Measurements from ENCODE around the gene RBM12.
"Not testable (repeated sequence)": the region's sequence is repeated elsewhere in the genome, so short reads cannot be mapped to it uniquely, and the experiment has no call there.

The RBM12 gene, protein sequence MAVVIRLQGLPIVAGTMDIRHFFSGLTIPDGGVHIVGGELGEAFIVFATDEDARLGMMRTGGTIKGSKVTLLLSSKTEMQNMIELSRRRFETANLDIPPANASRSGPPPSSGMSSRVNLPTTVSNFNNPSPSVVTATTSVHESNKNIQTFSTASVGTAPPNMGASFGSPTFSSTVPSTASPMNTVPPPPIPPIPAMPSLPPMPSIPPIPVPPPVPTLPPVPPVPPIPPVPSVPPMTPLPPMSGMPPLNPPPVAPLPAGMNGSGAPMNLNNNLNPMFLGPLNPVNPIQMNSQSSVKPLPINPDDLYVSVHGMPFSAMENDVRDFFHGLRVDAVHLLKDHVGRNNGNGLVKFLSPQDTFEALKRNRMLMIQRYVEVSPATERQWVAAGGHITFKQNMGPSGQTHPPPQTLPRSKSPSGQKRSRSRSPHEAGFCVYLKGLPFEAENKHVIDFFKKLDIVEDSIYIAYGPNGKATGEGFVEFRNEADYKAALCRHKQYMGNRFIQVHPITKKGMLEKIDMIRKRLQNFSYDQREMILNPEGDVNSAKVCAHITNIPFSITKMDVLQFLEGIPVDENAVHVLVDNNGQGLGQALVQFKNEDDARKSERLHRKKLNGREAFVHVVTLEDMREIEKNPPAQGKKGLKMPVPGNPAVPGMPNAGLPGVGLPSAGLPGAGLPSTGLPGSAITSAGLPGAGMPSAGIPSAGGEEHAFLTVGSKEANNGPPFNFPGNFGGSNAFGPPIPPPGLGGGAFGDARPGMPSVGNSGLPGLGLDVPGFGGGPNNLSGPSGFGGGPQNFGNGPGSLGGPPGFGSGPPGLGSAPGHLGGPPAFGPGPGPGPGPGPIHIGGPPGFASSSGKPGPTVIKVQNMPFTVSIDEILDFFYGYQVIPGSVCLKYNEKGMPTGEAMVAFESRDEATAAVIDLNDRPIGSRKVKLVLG

DNA sequence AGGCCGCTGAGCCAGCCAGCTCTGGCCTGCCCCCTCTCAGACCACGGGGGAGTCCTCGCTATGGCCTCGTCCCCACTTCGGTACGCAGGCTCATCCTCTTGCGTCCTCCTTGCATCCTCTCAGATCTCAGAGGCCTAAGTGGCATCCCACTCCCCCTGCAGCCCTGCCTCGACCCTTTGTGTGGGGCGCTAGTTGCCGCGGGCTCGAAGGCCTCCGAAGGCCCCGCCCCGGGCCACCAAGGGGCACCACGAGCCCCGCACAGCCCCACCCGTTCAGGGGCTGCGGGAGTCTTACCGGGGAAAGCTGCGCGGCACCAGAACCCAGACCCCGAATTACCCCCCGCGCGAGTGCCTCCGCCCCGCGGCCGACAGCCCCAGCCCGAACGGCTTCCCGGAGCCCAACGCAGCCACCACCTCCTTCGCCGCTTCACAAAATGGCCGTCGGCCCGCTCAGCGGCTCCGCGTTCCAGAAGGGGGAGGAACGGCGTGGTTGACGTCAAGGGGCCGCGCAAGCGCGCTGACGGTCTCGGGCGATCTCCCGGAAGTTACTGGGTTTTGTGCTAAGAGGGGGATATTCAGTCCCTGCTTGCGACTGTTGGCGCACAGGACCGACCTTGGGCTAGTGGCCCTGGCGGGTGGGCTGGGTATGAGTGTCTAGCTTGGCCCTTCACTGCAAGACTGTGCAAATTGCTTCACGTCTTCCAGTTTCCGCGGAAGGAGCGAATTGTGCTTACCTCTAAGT lies at the start of gene RBM12, which contains the start of gene CPNE1:
Gene RBM12 (minus strand): TSS at position 435 of the 741 bp plus-strand sequence. CDS start 9,578 bp downstream, outside the sequence.
Gene CPNE1 (minus strand): TSS at position 435 of the 741 bp plus-strand sequence. CDS start 31,977 bp downstream, outside the sequence.
- DNase-seq (ENCODE audit: low read depth) = peak; percentile 89

DNA sequence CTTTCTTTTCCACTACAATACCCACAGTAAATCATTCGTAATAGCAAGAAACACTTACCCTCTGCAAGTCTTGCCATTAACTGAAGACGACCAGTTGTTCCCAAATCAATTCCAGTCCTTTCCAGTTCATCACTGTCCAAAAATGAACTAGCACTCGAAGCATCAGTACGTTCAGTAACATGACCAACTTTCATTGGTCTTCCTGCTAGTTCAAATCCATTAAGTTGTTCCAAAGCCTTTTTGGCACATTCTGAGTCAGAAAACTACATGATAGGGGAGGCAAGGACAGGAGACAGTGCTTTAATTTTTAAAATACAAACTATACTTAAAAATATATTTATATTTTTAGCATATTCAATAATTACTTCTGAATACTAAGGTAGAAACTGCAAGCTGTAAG lies 49.4 kb upstream of the RBM12 start:
- no peak for DNase-seq (ENCODE audit: low read depth)

DNA sequence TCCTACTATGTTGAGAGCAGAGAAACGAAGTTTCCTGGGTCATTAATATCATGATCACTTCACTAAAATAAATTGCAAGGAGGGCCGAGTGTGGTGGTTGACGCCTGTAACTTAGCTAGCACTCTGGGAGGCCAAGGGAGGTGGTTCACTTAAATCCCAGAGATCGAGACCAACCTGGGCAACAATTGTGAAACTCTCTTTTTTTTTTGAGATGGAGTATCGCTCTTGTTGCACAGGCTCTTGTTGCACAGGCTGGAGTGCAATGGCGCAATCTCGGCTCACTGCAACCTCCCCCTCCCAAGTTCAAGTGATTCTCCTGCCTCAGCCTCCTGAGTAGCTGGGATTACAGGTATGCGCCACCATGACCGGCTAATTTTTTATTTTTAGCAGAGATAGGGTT lies 48.4 kb upstream of the RBM12 start:
- DNase-seq (ENCODE audit: low read depth) = not testable (repeated sequence)

DNA sequence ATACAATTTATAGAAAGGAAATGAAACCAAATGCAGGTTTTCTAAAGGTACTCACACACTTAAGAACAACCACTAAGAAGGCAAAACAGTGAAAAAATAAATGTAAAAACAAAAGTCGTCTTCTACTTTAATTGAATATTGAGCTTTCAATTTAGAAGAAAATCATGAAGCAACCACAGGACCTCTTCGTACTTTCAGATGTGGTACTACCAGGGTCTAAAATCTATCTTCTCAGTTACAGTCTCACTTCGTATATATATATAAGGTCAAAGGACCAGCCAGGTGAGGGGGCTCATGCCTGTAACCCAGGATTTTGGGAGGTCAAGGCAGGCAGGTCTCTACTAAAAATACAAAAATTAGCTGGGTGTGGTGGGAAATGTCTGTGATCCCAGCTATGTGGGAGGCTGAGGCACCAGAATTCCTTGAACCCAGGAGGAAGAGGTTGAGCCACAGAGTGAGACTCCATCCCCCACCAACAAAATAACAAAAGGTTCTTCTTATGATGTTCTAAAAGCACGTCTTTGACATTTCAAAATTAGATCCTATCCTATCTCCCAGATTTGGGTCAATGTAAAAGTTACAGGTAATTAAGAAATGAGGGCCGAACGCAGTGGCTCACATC lies 47.0 kb upstream of the RBM12 start:
- DNase-seq (ENCODE audit: low read depth) = no peak

DNA sequence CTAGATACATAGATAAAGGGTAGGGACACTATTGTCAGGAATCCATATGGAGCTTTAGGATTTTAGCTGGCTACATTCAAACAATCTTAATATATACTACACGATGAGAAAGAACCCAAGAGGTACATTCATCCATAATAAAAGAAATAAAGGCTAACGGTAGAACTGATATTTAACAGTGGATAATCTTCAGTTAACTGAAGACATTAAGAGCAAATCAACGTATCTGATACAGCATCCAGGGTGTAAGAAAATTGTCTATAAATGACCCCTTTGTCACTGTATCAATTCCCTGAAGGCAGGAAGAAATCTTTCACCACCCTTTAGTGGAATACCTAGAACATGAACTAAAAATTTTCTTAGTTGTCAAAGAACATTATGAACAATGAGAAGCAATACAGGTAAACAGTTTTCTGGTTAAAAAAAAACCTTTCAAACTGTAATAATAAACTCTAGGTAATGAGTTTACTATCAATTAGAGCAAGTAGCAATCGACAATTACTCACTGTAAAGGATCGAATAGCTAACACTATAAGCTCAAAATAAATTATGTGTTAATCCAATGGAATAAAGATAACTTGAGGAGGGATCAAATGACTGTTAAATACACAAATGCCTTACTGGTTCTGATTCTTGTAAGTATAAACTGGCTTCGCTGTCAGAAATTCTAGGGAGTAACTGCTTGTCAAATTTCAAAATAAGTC lies 46.3 kb upstream of the RBM12 start:
- DNase-seq (ENCODE audit: low read depth) = no peak

DNA sequence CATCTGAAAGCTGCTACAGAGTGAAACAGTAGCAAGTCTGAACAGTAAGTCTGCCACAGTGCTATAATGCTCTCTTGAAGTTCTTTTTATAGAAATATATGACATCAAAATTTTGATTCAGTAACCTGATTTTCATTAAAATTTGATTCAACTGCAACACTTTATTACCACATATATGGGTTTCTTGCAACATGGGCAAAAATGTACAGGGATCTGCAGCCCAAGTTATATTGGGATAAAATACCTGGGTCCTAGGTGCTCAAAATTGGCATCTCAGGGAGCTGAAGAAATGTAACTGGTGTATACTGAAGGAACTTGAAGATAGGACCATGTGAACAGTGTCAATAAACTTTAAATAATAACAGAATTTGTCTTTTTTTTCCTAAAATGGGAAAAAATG lies 45.3 kb upstream of the RBM12 start:
- DNase-seq (ENCODE audit: low read depth) = no peak

DNA sequence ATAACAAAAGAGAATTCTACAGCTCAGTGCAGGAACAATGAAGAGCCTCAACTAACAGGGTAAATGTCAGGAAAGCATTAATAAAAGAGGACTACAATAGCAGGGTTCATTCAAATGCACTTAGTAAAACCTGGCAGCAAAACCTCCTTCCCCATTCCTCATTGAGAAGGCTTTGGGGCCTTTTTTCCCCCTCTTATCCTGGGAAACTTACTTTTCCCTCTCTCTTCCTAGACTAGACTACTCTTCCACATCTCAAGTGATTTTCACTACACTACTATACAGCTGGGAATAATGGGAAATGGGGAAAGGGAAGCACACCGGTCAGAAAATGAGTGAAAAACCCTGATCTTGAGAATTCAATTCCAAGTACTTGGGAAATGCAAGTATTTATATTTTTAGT lies 44.6 kb upstream of the RBM12 start:
- DNase-seq (ENCODE audit: low read depth) = no peak

DNA sequence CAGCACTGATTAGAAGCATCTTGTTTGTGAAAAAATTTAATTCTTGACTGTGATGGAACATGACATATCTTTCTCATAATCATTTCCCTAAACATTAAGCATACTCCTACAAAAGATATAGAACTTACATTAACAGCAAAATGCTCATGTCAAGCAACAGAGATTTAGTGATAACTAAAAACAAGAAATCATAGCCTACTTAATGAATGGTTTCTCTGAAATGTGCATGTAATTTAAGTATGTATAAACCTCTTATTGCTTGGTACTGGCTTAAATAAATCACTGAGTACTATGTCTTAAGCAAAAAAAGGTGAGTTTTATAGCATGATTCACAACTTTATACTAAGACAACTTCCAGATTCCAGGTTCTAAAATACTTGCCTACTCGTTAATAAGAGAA lies 43.8 kb upstream of the RBM12 start:
- DNase-seq (ENCODE audit: low read depth) = no peak

DNA sequence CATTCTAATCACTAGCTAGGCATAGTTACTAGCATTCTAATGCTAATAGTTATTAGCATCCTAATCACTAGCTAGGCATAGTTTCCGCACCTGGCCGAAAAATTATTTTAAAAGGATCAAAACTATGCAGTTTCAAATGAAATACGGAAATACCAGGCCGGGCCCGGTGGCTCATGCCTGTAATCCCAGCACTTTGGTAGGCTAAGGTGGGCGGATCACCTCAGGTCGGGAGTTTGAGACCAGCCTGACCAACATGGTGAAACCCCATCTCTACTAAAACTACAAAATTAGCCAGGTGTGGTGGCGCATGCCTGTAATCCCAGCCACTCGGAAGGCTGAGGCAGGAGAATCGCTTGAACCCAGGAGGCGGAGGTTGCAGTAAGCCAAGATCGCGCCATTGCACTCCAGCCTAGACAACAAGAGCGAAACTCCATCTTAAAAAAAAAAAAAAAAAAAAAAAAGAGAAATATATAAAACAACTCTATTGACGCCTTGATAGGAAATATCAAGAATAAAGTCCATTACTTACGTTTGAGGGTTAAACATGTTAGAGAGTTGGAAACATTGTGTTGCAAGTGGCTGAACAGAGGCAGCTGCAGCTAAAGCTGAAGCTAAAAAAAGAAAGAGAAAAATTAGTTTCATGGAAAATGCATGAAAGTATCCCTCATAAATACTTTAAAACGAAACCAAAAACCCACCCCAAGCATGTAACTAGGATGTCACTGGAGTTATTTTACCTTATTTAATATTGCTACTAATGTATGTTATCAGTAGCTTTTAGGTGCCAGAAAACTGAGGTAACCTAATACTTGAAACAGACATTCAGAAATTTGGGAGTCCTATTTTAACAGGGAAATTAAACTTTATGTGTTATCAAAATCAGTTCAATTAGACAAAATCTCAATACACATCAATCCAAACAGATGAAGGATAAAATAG lies 42.2 kb upstream of the RBM12 start:
- DNase-seq (ENCODE audit: low read depth) = not testable (repeated sequence)

DNA sequence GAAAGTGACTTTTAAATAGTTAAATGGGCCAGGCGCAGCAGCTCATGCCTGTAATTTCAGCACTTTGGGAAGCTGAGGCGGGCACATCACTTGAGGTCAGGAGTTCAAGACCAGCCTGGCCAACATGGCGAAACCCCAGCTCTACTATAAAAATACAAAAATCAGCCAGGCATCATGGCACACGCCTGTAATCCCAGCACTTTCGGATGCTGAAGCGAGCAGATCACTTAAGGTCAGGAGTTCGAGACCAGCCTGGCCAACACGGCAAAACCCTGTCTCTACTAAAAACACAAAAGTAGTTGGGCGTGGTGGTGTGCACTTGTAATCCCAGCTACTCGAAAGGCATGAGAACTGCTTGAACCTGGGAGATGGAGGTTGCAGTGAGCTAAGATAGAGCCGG lies 41.2 kb upstream of the RBM12 start:
- DNase-seq (ENCODE audit: low read depth) = not testable (repeated sequence)

DNA sequence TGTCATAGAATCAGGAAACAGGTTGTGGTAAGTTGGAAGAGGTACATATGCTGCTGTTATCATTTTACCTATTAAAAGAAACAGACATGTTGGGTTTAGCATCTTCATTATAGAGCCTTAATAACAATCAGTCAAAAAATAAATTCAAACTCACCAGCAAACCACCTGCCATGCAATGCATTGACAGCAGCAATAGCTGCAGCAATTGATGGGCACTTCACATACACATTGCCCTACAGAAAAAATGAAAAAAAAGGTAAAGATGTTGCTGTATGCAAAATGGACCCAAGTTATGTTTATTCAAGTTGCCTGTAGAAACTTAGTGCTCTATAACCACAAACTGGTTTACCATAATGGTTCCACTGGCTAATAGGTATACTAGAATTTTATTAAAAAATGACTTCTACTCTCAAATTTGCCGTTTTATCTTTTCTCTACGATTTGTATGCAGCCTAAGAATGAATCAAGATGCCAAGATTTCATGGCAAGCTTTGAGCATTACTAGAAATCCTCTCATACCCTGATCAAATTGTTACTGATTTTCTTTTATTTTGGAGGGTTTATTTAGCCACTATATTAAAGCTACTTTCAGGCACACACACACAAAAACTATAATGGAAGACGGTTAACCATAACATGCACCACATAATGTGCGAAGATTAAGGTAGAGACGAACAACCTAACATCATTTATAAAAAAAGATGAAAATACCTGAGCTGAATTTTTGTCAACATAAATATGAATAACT lies 40.0 kb upstream of the RBM12 start:
- DNase-seq (ENCODE audit: low read depth) = no peak

DNA sequence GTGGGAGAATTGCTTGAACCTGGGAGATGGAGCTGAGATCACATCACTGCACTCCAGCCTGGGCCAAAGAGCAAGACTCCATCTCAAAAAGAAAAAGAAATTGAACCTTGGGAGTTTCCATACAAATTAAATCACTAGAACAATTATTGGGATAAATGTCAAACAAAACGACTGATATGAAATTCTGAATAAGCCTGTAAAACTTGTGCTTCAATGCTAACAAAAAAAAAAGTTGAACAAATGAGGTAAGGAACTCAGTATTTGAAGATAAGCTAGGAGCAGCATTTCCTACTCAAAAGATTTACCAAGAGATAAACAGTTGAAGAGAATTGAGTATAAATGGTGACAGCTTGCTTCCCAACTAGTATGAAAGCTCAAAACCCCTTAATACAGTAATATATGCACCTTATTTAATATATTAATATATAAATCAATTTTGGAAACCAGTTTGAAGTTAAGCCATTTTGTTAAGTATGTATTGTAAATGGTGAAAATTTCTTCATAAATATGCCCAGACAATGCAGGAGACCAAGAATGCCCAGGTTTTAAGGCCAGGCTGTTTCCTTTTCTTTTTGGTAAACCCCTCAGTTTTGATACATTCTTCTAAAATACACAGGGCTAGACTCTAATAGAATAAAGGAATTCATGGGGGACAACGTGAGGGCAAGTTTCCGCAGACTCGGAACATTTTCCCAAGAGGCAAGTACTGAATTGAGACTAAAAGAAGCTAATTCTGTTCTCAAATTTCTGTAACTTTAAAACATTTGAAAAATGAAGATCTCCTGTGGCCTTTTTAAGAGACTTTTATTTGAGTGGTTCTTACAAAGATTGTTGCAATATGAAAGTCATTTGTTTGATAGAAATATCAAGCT lies 38.4 kb upstream of the RBM12 start:
- DNase-seq (ENCODE audit: low read depth) = no peak

DNA sequence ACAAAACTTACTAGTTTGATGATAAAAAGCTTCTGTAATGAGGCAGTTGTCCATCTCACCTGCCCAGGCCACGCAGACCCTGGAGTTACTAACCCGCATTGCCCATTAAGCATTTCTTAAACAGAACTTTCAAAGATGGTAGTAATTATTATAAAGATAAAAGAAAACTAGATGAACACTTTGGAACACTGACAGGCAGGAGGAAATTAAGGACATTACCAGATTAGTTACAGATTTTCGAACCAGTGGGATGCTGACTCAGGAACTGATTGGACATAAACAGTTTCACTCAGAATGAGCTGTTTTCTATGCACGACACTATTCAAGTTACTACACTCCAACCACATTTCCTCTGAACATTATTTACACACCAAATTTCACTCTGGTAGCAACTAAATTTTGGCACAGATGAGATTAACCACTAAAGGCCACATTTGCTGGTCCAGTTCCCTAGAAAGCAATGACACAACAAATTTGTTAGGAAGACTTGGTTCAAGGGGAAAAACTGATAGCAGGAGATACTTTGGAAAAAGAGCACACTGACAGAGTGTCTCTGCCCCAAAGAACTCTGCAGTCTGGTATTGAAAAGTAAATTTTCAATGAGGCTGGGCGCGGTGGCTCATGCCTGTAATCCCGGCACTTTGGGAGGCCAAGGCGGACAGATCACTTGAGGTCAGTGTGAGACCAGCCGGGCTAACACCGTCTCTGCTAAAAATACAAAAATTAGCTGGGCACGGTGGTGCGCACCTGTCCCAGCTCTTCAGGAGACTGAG lies 37.5 kb upstream of the RBM12 start:
- no peak for DNase-seq (ENCODE audit: low read depth)

DNA sequence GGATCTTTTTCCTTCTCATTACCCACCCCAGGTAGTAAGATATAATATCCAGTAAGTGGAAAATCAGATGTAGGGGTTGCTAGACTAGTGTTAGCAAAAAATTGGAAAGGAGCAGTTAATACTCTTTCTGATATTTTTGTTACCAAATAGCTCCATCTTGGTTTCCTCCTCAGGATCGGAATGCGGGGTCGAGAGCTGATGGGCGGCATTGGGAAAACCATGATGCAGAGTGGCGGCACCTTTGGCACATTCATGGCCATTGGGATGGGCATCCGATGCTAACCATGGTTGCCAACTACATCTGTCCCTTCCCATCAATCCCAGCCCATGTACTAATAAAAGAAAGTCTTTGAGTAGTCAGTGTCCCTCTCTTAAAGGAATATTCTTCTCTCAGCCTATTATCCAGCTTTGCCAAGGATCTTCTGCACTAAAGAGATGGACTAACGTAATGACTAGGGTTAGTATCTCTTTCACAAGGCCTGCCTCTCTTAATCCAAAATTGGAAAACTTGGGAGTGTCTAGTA lies 36.0 kb upstream of the RBM12 start:
- no peak for DNase-seq (ENCODE audit: low read depth)

DNA sequence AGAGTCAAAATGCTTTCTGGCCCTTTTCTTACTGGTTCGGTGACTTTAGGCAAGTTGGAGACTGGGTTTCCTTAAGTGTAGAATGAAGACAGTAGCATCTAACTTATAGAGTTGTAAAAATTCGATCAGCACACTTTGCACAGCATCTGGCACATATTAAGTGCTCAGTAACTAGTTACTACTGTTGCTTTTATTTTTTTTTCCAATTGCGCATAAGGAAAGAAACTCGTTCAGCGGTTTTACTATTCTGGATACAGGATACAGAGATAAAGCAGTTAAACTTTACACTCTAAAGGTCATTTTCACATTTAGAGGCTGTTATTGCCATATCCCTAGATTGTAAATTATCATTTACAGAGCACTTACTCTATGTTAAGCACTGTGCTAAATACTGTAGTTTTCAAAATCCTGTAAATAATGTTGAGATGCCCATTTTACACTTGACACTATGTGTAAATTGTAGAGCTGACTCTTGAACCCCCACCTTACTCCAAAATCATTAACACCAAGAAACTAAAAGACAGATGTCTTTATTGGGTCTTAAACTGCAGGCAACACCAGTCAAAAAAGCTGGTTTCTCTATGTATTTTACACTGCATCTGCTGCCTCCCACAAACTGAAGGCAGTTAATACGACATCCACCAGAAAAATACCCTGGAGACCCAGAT lies 35.4 kb upstream of the RBM12 start:
- DNase-seq (ENCODE audit: low read depth) = no peak

DNA sequence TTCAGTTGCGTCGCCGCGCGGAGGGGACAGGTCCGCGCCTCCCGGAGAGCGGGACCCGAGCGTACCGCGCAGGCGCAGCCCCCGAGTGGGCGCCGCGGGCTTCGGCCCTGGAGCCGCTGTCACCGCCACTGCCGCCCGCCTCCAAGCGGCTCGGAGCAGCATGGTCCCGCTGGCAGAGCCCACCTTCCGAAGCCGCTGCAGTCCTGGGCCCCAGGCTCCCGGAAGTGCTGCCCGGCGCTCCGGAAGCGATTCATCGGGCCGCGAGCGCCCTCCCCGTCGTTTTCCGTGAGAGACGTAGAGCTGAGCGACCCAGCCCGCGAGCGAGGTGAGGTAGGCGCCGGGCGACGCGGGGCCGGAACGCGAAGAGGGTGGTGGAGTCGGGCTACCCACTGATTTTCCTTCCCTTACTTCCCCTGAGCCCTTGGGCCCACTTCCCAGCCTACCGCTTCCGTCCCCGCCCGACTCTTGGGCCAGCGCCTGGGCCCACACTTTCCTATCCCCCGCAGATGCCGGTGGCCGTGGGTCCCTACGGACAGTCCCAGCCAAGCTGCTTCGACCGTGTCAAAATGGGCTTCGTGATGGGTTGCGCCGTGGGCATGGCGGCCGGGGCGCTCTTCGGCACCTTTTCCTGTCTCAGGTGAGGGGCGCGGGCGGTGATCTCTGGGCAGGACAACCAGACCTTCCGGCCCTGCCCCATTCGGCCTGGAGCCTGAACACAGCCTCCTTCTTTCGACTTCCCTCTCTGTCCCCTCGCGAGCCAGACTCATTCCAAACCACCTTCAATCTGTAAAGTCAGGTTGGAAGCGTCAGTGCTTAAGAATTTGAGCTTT lies 34.6 kb upstream of the RBM12 start, which contains the start of the genes NFS1 and ROMO1:
Gene NFS1 (minus strand): TSS at position 226 of the 830 bp plus-strand sequence. CDS start 64 bp downstream, at position 162.
Gene ROMO1 (plus strand): TSS at position 279 of the 830 bp plus-strand sequence. CDS start 228 bp downstream, at position 507.
- DNase-seq (ENCODE audit: low read depth) = peak; percentile 80

Measured in stimulated activated CD4-positive, alpha-beta T cell treated with anti-CD3 and anti-CD28 coated beads, Interleukin-2, amount 100 ng/mL, for 4 hours (primary cell).